HCT116 (cell line): Measurements from ENCODE around the gene FGF21. TPM values are rescaled to one million over a fixed set of nuclear protein-coding genes. Genes with fewer than 3 reads are reported as not detected.
"Not testable (repeated sequence)": the region's sequence is repeated elsewhere in the genome, so short reads cannot be mapped to it uniquely, and the experiment has no call there.

ENCODE experiments used
- ATAC-seq: fragments of 200-7000 bp; cut with Tn5 transposase; 2 replicates; pipeline ENCODE4 v1.9.1; 2020; ENCODE audit warnings: mild to moderate bottlenecking, moderate library complexity
- BruUV-seq: library from RNA; stranded (reverse); fragments of 400-500 nt; replicated peaks from 2 replicates; lab custom pipeline; 2021; lab: Mats Ljungman, UMichigan
- CTCF ChIA-PET: fragments of 300-600 bp; sonication (Branson Sonifier 250); formaldehyde crosslinking; loops from one replicate; lab custom pipeline; 2021; ENCODE audit warnings: antibody characterized with exemption; lab: Charles Lee
- POLR2A ChIA-PET: fragments of 300-600, 350-600 bp; sonication (Branson Sonifier 250); formaldehyde crosslinking; loops from one replicate; lab custom pipeline; 2021; ENCODE audit warnings: antibody characterized with exemption; lab: Charles Lee
- RAD21 ChIA-PET, 2 experiments: fragments of 300-600 bp; sonication (Branson Sonifier 250); formaldehyde crosslinking; loops; one replicate each; lab custom pipeline; 2023; ENCODE audit warnings: low total read pairs in 2 of 2; ENCODE audit not compliant: uncharacterized antibody in 2 of 2, unreplicated experiment in 2 of 2, low non-redundant PET in 1 of 2; lab: Charles Lee
- DNase-seq: peaks from one replicate; pipeline ENCODE4 v3.0.0-alpha.2; 2010; ENCODE audit warnings: low read depth, low spot score
- H2AFZ ChIP-seq: fragments of 200-600 bp; shearing (Covaris generic), sonication (generic); 2 replicates; pipeline ENCODE4 v1.6.1; 2017; ENCODE audit warnings: low read depth, mixed run types, mixed read lengths, antibody characterized with exemption, low read length; ENCODE audit not compliant: poor library complexity, severe bottlenecking
- H3K27ac ChIP-seq: 2 replicates; pipeline ENCODE4 v1.5.1; 2012; ENCODE audit warnings: low read depth, low read length
- H3K27me3 ChIP-seq: fragments of 200-600 bp; sonication (generic); 2 replicates; pipeline ENCODE4 v1.6.1; 2016; ENCODE audit warnings: mixed run types, low read length, mixed read lengths; ENCODE audit not compliant: insufficient read depth
- H3K36me3 ChIP-seq, 2 experiments: fragments of 200-500 bp in 1 of 2; fragments of 200-600 bp in 1 of 2; sonication (Bioruptor generic) in 1 of 2; sonication (generic) in 1 of 2; 2 replicates each; pipeline versions ENCODE4 v1.5.1 to v1.6.1; 2014 to 2016; ENCODE audit warnings: low read length in 2 of 2, inconsistent platforms in 1 of 2, mixed read lengths in 1 of 2, mixed run types in 1 of 2; ENCODE audit not compliant: insufficient read depth in 2 of 2, control insufficient read depth in 1 of 2
- H3K4me1 ChIP-seq, 2 experiments: fragments of 200-600 bp in 1 of 2; sonication (generic) in 1 of 2; 2 replicates each; pipeline versions ENCODE4 v1.5.1 to v1.6.1; 2012 to 2017; ENCODE audit warnings: low read length in 2 of 2, inconsistent platforms in 1 of 2, mild to moderate bottlenecking in 1 of 2, mixed read lengths in 1 of 2, mixed run types in 1 of 2, moderate library complexity in 1 of 2; ENCODE audit not compliant: insufficient read depth in 2 of 2, control insufficient read depth in 1 of 2
- H3K4me2 ChIP-seq: fragments of 200-600 bp; sonication (generic); 2 replicates; pipeline ENCODE4 v1.6.1; 2017; ENCODE audit warnings: mixed run types, low read length, mixed read lengths
- H3K4me3 ChIP-seq, 2 experiments: fragments of 200-600 bp in 1 of 2; sonication (generic) in 1 of 2; replicated peaks in 1 of 2; 2 replicates each; pipeline ENCODE4 v1.5.1; 2011 to 2016; ENCODE audit warnings: low read length in 2 of 2, control low read depth in 1 of 2, low read depth in 1 of 2, mild to moderate bottlenecking in 1 of 2, mixed read lengths in 1 of 2, mixed run types in 1 of 2
- H3K79me2 ChIP-seq: fragments of 200-600 bp; sonication (generic); 2 replicates; pipeline ENCODE4 v1.6.1; 2017; ENCODE audit warnings: mild to moderate bottlenecking, mixed run types, low read length, moderate library complexity, mixed read lengths; ENCODE audit not compliant: insufficient read depth
- H3K9ac ChIP-seq: fragments of 200-600 bp; sonication (generic); 2 replicates; pipeline ENCODE4 v1.6.1; 2016; ENCODE audit warnings: low read length, mixed read lengths
- H3K9me2 ChIP-seq: fragments of 200-600 bp; sonication (generic), shearing (Covaris generic); 2 replicates; pipeline ENCODE4 v1.6.1; 2017; ENCODE audit warnings: mixed run types, mild to moderate bottlenecking, moderate library complexity; ENCODE audit not compliant: insufficient read depth
- H3K9me3 ChIP-seq, 2 experiments: fragments of 200-500 bp in 1 of 2; fragments of 200-600 bp in 1 of 2; sonication (Bioruptor generic) in 1 of 2; sonication (generic) in 1 of 2; 2 replicates each; pipeline ENCODE4 v1.6.1; 2014 to 2017; ENCODE audit warnings: low read length in 2 of 2, mixed read lengths in 2 of 2, inconsistent platforms in 1 of 2, low read depth in 1 of 2, mild to moderate bottlenecking in 1 of 2, mixed run types in 1 of 2, moderate library complexity in 1 of 2; ENCODE audit not compliant: control insufficient read depth in 1 of 2, insufficient read depth in 1 of 2
- H4K20me1 ChIP-seq: fragments of 200-600 bp; sonication (generic), shearing (Covaris generic); 2 replicates; pipeline ENCODE4 v1.6.1; 2017; ENCODE audit warnings: mixed run types, mild to moderate bottlenecking, moderate library complexity; ENCODE audit not compliant: insufficient read depth
- EGR1 ChIP-seq: IDR thresholded peaks from 2 replicates; pipeline ENCODE4 v1.6.1; 2012; ENCODE audit warnings: low read depth
- SRF ChIP-seq: IDR thresholded peaks from 2 replicates; pipeline ENCODE4 v1.6.1; 2012; ENCODE audit warnings: low read depth
- intact Hi-C: fragments of 100-400 bp; cut with micrococcal nuclease; formaldehyde crosslinking; loops from 2 replicates; pipeline ENCODE4 v1.10.0; 2022
- total RNA-seq: library from RNA; stranded (reverse); gene quantifications from one replicate; pipeline ENCODE4 v1.2.1, GENCODE V29; 2021; ENCODE audit not compliant: unreplicated experiment

The FGF21 gene
- total RNA-seq, 1 experiment from 2014 or later, result 0.81 TPM

DNA sequence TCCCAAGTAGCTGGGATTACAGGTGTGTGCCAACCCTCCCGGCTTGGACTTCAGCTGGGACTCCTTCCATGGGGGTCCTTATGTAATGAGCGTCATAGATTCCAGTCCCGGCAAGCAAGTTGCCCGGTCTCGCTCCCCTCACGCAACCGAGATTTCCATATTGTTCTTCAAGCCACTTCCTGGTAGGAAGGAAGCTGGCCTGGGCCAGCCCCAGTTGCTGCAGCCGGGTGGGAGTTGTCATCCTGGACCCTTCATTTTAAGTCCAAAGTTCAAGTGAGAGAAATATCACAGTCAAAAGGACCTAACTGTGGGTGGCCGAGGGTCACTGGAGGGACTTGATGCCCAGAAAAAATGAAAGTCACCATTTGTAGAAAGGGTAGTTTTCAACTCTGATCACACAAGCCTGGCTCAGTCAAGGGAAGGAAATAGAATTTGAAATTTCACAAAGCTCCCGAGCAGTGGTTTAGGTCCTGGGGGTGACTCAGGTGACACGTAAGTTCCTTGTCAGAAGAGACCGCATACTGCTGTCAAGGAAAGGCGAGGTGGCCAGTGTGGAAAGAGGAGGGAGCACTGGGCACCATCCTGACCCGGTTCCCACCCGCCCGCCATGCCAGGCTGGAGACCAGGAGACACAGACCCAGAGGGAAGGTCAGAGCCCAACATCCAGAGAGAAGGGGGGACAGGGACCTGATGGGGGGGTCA is 5.3 kb downstream of the FGF21 start:
- intact Hi-C loops, result no loop called here
- no peaks in the 10 kb centered on the region for H3K27me3 ChIP-seq
- TF ChIP-seq SRF (no peak), EGR1 (no peak)
- H3K9ac ChIP-seq, result no peak overlapping the region
- no peak for ATAC-seq
- BruUV-seq, result no TSS peak
- ChIA-PET CTCF (no interaction called here), POLR2A (no interaction called here), RAD21 (no interaction called here)
- no peak overlapping the region for H3K4me3 ChIP-seq
- H4K20me1 ChIP-seq, result no peaks in the 10 kb centered on the region
- no peak overlapping the region for H3K27ac ChIP-seq
- H3K79me2 ChIP-seq, result no peaks in the 10 kb centered on the region
- no peaks in the 10 kb centered on the region for H3K9me2 ChIP-seq
- no peak for DNase-seq
- H3K9me3 ChIP-seq, result no peaks in the 10 kb centered on the region
- no peak overlapping the region for H3K4me2 ChIP-seq
- H3K4me1 ChIP-seq, result peaks cover 1 to 3% of the 10 kb centered on the region in 2 experiments; a peak in 3 of 4 replicates
- no peaks in the 10 kb centered on the region for H3K36me3 ChIP-seq
- no peak overlapping the region for H2AFZ ChIP-seq

DNA sequence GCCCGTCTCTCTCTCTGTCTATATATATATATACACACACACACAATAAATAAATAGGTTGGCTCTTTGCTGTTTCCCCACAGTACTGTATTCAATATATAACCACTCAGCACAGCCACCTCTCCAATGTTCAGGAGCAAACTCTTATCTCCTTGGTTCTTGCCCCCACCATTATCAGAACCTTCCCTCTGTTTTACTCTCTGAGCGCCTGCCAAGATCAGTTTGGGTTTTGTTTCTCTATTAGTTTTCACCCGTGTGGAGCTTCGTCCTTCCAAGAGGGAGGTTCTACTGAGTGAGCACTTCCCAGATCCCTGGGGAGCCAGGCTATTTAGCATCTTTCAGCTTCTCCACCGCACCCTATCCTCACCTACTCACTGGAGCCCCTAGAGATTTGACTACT is 10.5 kb downstream of the FGF21 start:
- H3K27me3 ChIP-seq, CTCF ChIA-PET, H3K9me3 ChIP-seq, RAD21 ChIA-PET, H3K4me2 ChIP-seq, H3K9me2 ChIP-seq, H4K20me1 ChIP-seq, H3K79me2 ChIP-seq, intact Hi-C loops, H2AFZ ChIP-seq, H3K36me3 ChIP-seq, H3K27ac ChIP-seq, H3K4me3 ChIP-seq, POLR2A ChIA-PET, ATAC-seq, DNase-seq, H3K9ac ChIP-seq, BruUV-seq: not testable (repeated sequence)
- peaks cover 8 to 13% of the 10 kb centered on the region in 2 experiments; a peak in 3 of 4 replicates for H3K4me1 ChIP-seq

DNA sequence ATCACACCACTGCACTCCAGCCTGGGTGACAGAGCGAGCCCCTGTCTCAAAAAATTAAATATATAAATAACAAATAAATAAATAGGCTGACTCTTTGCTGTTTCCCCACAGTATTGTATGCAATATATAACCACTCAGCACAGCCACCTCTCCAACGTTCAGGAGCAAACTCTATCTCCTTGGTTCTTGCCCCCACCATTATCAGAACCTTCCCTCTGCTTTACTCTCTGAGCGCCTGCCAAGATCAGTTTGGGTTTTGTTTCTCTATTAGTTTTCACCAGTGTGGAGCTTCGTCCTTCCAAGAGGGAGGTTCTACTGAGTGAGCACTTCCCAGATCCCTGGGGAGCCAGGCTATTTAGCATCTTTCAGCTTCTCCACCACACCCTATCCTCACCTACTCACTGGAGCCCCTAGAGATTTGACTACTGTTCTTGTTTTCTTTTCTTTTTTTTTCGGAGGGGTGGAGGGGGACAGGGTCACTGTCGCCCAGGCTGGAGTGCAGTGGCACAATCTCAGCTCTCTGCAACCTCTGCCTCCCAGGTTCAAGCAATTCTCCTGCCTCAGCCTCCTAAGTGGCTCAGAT is 12.9 kb downstream of the FGF21 start:
- H3K27ac ChIP-seq, result not testable (repeated sequence)

More for the DNA sequence above, 12.9 kb downstream of the FGF21 start:
- H3K36me3 ChIP-seq, CTCF ChIA-PET, DNase-seq, H4K20me1 ChIP-seq, H3K9me3 ChIP-seq, H3K9ac ChIP-seq, H2AFZ ChIP-seq, POLR2A ChIA-PET, H3K27me3 ChIP-seq, H3K4me3 ChIP-seq, ATAC-seq, BruUV-seq, intact Hi-C loops, RAD21 ChIA-PET, H3K9me2 ChIP-seq, H3K4me2 ChIP-seq, H3K79me2 ChIP-seq: not testable (repeated sequence)
- peaks cover 12 to 24% of the 10 kb centered on the region in 2 experiments for H3K4me1 ChIP-seq
